GM23248 (cell line): ENCODE measurements around the gene VPS36. TPM values are rescaled to one million over a fixed set of nuclear protein-coding genes. Genes with fewer than 3 reads are reported as not detected.

Experiments
- DNase-seq: peaks from one replicate; pipeline ENCODE4 v3.0.0-alpha.2; 2015
- H2AFZ ChIP-seq: fragments of 200-600 bp; sonication (generic); 2 replicates; pipeline ENCODE4 v1.6.1; 2016; ENCODE audit warnings: antibody characterized with exemption
- H3F3A ChIP-seq: fragments of 200-600 bp; sonication (generic); 2 replicates; pipeline ENCODE4 v1.6.1; 2016; ENCODE audit warnings: mild to moderate bottlenecking, antibody characterized with exemption, mixed run types; ENCODE audit not compliant: insufficient read depth
- H3K27ac ChIP-seq: fragments of 200-600 bp; sonication (generic); 2 replicates; pipeline ENCODE4 v1.5.1; 2016; ENCODE audit warnings: mild to moderate bottlenecking
- H3K27me3 ChIP-seq: fragments of 200-600 bp; sonication (generic); replicated peaks from 2 replicates; pipeline ENCODE4 v1.6.1; 2016; ENCODE audit warnings: mild to moderate bottlenecking; ENCODE audit not compliant: insufficient read depth
- H3K36me3 ChIP-seq: fragments of 200-600 bp; sonication (generic); 2 replicates; pipeline ENCODE4 v1.6.1; 2016; ENCODE audit warnings: low read depth, mild to moderate bottlenecking
- H3K4me1 ChIP-seq: fragments of 200-600 bp; sonication (generic); 2 replicates; pipeline ENCODE4 v1.6.1; 2016; ENCODE audit warnings: mild to moderate bottlenecking; ENCODE audit not compliant: insufficient read depth
- H3K4me2 ChIP-seq: fragments of 200-600 bp; sonication (generic); one replicate; pipeline ENCODE4 v1.6.1; 2016; ENCODE audit warnings: mild to moderate bottlenecking; ENCODE audit not compliant: unreplicated experiment
- H3K4me3 ChIP-seq: fragments of 200-600 bp; sonication (generic); 2 replicates; pipeline ENCODE4 v1.5.1; 2016; ENCODE audit warnings: mild to moderate bottlenecking
- H3K79me2 ChIP-seq: fragments of 200-600 bp; sonication (generic); 2 replicates; pipeline ENCODE4 v1.6.1; 2016; ENCODE audit warnings: mild to moderate bottlenecking; ENCODE audit not compliant: insufficient read depth
- H3K9ac ChIP-seq: fragments of 200-600 bp; sonication (generic); 2 replicates; pipeline ENCODE4 v1.6.1; 2016; ENCODE audit warnings: mild to moderate bottlenecking
- H3K9me2 ChIP-seq: fragments of 200-600 bp; sonication (generic); 2 replicates; pipeline ENCODE4 v1.6.1; 2016; ENCODE audit warnings: mixed run types, mild to moderate bottlenecking, moderate library complexity; ENCODE audit not compliant: insufficient read depth
- H3K9me3 ChIP-seq: fragments of 200-600 bp; sonication (generic); one replicate; pipeline ENCODE4 v1.6.1; 2017; ENCODE audit warnings: low read depth
- H4K20me1 ChIP-seq: fragments of 200-600 bp; sonication (generic); 2 replicates; pipeline ENCODE4 v1.6.0; 2016; ENCODE audit not compliant: insufficient read depth
- EZH2 ChIP-seq: fragments of 200-600 bp; sonication (generic); IDR thresholded peaks from 2 replicates; pipeline ENCODE4 v1.6.1; 2018; ENCODE audit warnings: antibody characterized with exemption, mild to moderate bottlenecking; ENCODE audit not compliant: insufficient read depth, poor library complexity, severe bottlenecking
- EZH2phosphoT487 ChIP-seq: fragments of 200-600 bp; sonication (generic); IDR thresholded peaks from 2 replicates; pipeline ENCODE4 v1.6.1; 2018; ENCODE audit warnings: antibody characterized with exemption, moderate library complexity, mild to moderate bottlenecking, low read depth; ENCODE audit not compliant: insufficient read depth
- WGBS, 2 experiments: methylation state at CpG; one replicate each; pipeline ENCODE4 v1.1.6; 2015 to 2017; ENCODE audit warnings: low lambda C conversion rate in 2 of 2, low coverage in 1 of 2; ENCODE audit errors: missing lambda C conversion rate in 2 of 2; 5-methylcytosine and 5-hydroxymethylcytosine counted together
- in situ Hi-C: fragments of 300-500 bp; cut with MboI; formaldehyde crosslinking; loops from 2 replicates; pipeline ENCODE4 v1.15.0; 2020
- polyA plus RNA-seq: library from polyadenylated mRNA; unstranded; fragments of >200 nt; fragmentation: Nextera tagmentation; extraction: Ambion mirVana; gene quantifications from 2 replicates; pipeline ENCODE4 v1.2.1, GENCODE V29; 2016
- total RNA-seq: library from RNA; depleted of rRNA; stranded (reverse); fragments of >200 nt; shearing (Covaris generic); gene quantifications from 2 replicates; pipeline ENCODE4 v1.2.3, GENCODE V29; 2014

Gene VPS36
- total and polyA plus RNA-seq, 2 experiments from 2014 or later: 34.7 to 42.6 TPM

GRCh38 chr13:52406629-52407028, 43.8 kb downstream of the VPS36 start:
- Histone ChIP-seq H3K4me2 (peak overlapping the region; percentile 94), H3K9me2 (no peaks in the 10 kb centered on the region), H3K27me3 (no peaks in the 10 kb centered on the region), H3K9me3 (no peaks in the 10 kb centered on the region), H3K79me2 (peaks cover 16% of the 10 kb centered on the region), H3K4me1 (peaks cover 13% of the 10 kb centered on the region), H2AFZ (peak overlapping the region; percentile 80), H3K27ac (no peak overlapping the region), H3K9ac (peak overlapping the region; percentile 77; the same call in 1 of the 2 replicates), H3K36me3 (no peaks in the 10 kb centered on the region), H3K4me3 (peak overlapping the region; percentile 82), H3F3A (peaks cover 9% of the 10 kb centered on the region), H4K20me1 (no peaks in the 10 kb centered on the region)
- no peak for TF ChIP-seq EZH2phosphoT487
- TF ChIP-seq EZH2: no peak
- DNase-seq: no peak
- 38 to 39% methylated on average over 4 of the region's 4 CpGs for WGBS, 2 experiments
- in situ Hi-C loops: no loop called here

GRCh38 chr13:52405767-52406494, 44.5 kb downstream of the VPS36 start, which contains the start of gene THSD1:
THSD1 (minus strand) TSS chr13:52406172; CDS start chr13:52402600, 3,572 bp downstream.
- Histone ChIP-seq H3K9ac (peak within 1 kb of the TSS; percentile 77), H3K9me3 (no peaks in the 10 kb centered on the region), H3K79me2 (peaks cover 16% of the 10 kb centered on the region), H3F3A (peaks cover 2% of the 10 kb centered on the region), H3K9me2 (no peaks in the 10 kb centered on the region), H3K4me3 (peak within 1 kb of the TSS; percentile 82), H2AFZ (peak within 1 kb of the TSS; percentile 80), H3K27ac (no peak within 1 kb of the TSS), H3K27me3 (no peaks in the 10 kb centered on the region), H3K36me3 (no peaks in the 10 kb centered on the region), H3K4me2 (peak within 1 kb of the TSS; percentile 94), H3K4me1 (peaks cover 6% of the 10 kb centered on the region; the same call in 1 of the 2 replicates), H4K20me1 (no peaks in the 10 kb centered on the region)
- in situ Hi-C loops: no loop called here
- TF ChIP-seq EZH2phosphoT487 (no peak), EZH2 (no peak)
- 1% methylated on average over 47 to 57 of the region's 68 CpGs for WGBS, 2 experiments
- DNase-seq: peak; percentile 73

GRCh38 chr13:52405369-52405766, 45.1 kb downstream of the VPS36 start:
- Histone ChIP-seq H3K4me3 (peak overlapping the region; percentile 82), H3K4me2 (peak overlapping the region; percentile 94), H3K27ac (no peak overlapping the region), H3K4me1 (peaks cover 6% of the 10 kb centered on the region; the same call in 1 of the 2 replicates), H2AFZ (peak overlapping the region; percentile 80), H3K79me2 (peaks cover 16% of the 10 kb centered on the region), H3K9me2 (no peaks in the 10 kb centered on the region), H3F3A (no peaks in the 10 kb centered on the region), H3K9me3 (no peaks in the 10 kb centered on the region), H3K27me3 (no peaks in the 10 kb centered on the region), H4K20me1 (no peaks in the 10 kb centered on the region), H3K36me3 (no peaks in the 10 kb centered on the region), H3K9ac (peak overlapping the region; percentile 77)
- peak; percentile 42 for DNase-seq
- 5 to 6% methylated on average over 14 of the region's 14 CpGs for WGBS, 2 experiments
- in situ Hi-C loops: no loop called here
- TF ChIP-seq EZH2phosphoT487 (no peak), EZH2 (no peak)

GRCh38 chr13:52399708-52400107, 50.7 kb downstream of the VPS36 start:
- H3K4me2 ChIP-seq: no peak overlapping the region
- no peaks in the 10 kb centered on the region for H3F3A ChIP-seq
- H3K27ac ChIP-seq: no peak overlapping the region
- no peak overlapping the region for H2AFZ ChIP-seq
- H3K4me3 ChIP-seq: no peak overlapping the region
- peaks cover 9% of the 10 kb centered on the region for H3K79me2 ChIP-seq
- no peaks in the 10 kb centered on the region for H3K9me2 ChIP-seq
- H3K27me3 ChIP-seq: no peaks in the 10 kb centered on the region
- H3K9me3 ChIP-seq: no peaks in the 10 kb centered on the region
- H3K9ac ChIP-seq: no peak overlapping the region
- in situ Hi-C loops: no loop called here
- DNase-seq: peak; percentile 19
- 100% methylated on average over 1 of the region's 1 CpG for WGBS, 2 experiments
- no peaks in the 10 kb centered on the region for H4K20me1 ChIP-seq
- no peaks in the 10 kb centered on the region; the same call in 1 of the 2 replicates for H3K36me3 ChIP-seq
- TF ChIP-seq EZH2phosphoT487: no peak
- TF ChIP-seq EZH2: no peak
- peaks cover 5% of the 10 kb centered on the region; the same call in 1 of the 2 replicates for H3K4me1 ChIP-seq
